Effector CD8-positive, alpha-beta T cell (primary cell): ENCODE results near the gene PPP1R10.
"Not testable (repeated sequence)": the region's sequence is repeated elsewhere in the genome, so short reads cannot be mapped to it uniquely, and the experiment has no call there.

Experiments used
- DNase-seq: peaks from one replicate; lab custom pipeline; 2025; lab: John Stamatoyannopoulos, UW
- total RNA-seq, 4 experiments: gene quantifications; one replicate each; lab custom pipeline; 2026; lab: John Stamatoyannopoulos, UW

Gene PPP1R10
- total RNA-seq = 92.9 to 144 (median 134) reads per million in 4 experiments

- DNase-seq = peak; percentile 97
These were observed at the start of gene PPP1R10 for GRCh38 chr6:30616811-30617564. PPP1R10 (minus strand) TSS chr6:30617243; CDS start chr6:30609944, 7,299 bp downstream.

DNA sequence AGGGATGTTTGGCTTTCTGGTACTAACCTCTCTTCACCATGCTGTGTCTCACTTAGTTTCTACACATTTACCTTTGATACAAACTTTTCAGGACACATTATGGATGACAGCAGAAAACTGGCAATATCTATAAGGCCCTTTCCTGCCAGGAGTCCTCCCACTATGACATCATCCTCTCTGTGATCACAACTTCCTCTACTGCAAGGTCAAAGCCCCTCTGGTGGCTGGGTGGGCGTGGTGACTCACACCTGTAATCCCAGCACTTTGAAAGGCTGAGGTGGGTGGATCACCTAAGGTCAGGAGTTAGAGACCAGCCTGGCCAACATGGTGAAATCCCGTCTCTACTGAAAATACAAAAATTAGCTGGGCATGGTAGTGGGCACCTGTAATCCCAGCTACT lies 49.3 kb upstream of the PPP1R10 start:
- DNase-seq = not testable (repeated sequence)

GRCh38 chr6:30664994-30665767 lies 48.1 kb upstream of the PPP1R10 start:
- no peak for DNase-seq

GRCh38 chr6:30657922-30658321 lies 40.9 kb upstream of the PPP1R10 start:
- not testable (repeated sequence) for DNase-seq

DNA sequence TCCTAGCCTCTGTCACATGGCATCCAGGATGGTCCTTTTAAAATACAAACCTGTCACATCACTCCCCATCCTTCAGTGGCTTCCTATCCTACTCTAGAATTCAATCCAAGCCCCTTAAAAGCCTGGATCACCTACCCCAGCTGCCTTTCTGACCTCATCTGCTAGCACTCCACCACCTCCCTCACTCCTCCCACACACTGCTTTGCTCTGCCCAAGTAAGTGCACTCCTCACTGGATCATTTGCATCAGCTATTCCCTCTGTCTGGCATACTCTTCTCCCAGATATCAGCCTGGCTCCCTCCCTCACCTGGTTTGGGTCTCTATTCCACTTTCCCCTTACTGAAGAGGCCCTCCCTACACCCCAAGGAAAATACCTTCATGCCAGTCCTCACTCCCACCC lies 40.4 kb upstream of the PPP1R10 start:
- no peak for DNase-seq

GRCh38 chr6:30656513-30656912 lies 39.5 kb upstream of the PPP1R10 start:
- no peak for DNase-seq

- no peak for DNase-seq
These were observed 38.7 kb upstream of the PPP1R10 start for GRCh38 chr6:30655743-30656094.

- DNase-seq = no peak
These were observed 38.0 kb upstream of the PPP1R10 start for GRCh38 chr6:30654798-30655742.

- DNase-seq = no peak
These were observed 34.1 kb upstream of the PPP1R10 start for GRCh38 chr6:30651143-30651542.

DNA sequence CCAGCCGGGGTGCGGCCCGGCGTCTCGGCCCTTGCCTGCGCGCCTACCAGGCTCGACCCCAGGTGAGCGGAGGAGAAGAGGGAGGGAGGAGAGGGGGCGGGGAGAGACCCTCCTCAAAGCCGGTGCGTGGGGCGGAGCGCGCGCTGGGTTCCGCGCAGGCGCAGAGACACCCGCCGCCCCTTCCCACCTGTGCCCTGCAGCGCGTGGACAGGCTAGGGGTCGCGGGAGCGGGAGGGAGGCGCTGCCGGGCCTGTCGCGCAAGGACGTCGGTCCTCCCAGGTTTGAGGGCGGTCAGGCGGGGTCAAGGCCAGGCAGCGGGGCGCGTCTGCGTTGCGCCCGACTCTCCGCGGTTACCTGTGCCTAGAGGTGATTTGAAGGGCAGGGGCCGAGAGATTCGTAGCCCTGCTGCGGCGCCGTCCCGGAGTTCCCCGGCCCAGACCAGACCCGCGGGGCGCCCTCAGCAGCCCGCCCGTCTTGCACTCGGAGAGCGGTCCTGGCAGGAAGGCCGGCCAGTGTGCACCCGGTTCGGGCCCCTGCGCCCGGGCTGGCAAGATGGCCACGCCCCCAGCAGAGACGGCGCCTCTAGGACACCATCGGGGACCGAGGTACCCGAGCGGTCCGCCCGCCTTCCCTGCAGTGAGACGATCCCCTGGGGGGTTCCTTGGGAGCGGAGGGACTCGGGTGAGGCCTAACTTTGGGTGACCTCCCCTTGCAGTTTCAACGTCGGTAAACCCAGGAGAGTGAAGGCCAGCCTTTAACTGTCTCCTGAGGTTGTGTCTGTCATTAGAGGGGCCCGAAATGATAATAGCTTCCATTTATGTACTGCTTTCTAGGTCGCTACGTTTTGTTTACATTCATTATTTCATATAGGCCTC lies 30.4 kb upstream of the PPP1R10 start:
- peak; percentile 69 for DNase-seq

GRCh38 chr6:30646450-30647241 lies 29.6 kb upstream of the PPP1R10 start, which contains the start of gene C6orf136:
C6orf136 (plus strand) TSS chr6:30647133; CDS start chr6:30647232, 99 bp downstream.
- peak; percentile 90 for DNase-seq

GRCh38 chr6:30645989-30646388 lies 28.9 kb upstream of the PPP1R10 start:
- DNase-seq = no peak

- no peak for DNase-seq
These were observed 27.7 kb upstream of the PPP1R10 start for GRCh38 chr6:30644769-30645168.

- DNase-seq = no peak
These were observed 26.6 kb upstream of the PPP1R10 start for GRCh38 chr6:30643656-30644055.

GRCh38 chr6:30641048-30641447 lies 24.0 kb upstream of the PPP1R10 start:
- DNase-seq = no peak

- no peak for DNase-seq
These were observed 23.4 kb upstream of the PPP1R10 start for GRCh38 chr6:30640481-30640880.

- no peak for DNase-seq
These were observed 18.8 kb upstream of the PPP1R10 start for GRCh38 chr6:30635834-30636233.

- DNase-seq = peak; percentile 83
These were observed 9.7 kb upstream of the PPP1R10 start, which contains the start of gene ATAT1 for GRCh38 chr6:30626484-30627366. ATAT1 (plus strand) TSS chr6:30626874.

DNA sequence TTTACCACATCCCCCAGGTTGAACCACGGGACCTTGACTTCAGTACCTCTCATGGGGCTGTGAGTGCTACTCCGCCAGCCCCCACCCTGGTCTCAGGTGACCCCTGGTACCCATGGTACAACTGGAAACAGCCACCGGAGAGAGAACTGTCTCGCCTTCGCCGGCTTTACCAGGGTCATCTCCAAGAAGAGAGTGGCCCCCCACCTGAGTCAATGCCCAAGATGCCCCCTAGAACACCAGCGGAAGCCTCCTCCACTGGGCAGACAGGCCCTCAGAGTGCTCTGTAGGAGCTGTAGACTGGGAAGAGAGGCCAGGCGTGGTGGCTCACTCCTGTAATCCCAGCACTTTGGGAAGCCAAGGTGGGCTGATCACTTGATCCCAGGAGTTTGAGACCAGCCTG lies 8.5 kb upstream of the PPP1R10 start:
- DNase-seq = no peak
